Endodermal cell (in vitro differentiated cells): ENCODE results near the gene VCAM1. TPM values are rescaled to one million over a fixed set of nuclear protein-coding genes. Genes with fewer than 3 reads are reported as not detected.

Source experiments
- DNase-seq: peaks from one replicate; pipeline ENCODE4 v3.0.0-alpha.2; 2017
- H3K27ac ChIP-seq: 2 replicates; pipeline ENCODE4 v1.5.1; 2013; ENCODE audit warnings: mild to moderate bottlenecking, low read depth, low read length, moderate library complexity
- H3K27me3 ChIP-seq: 2 replicates; pipeline ENCODE4 v1.6.1; 2013; ENCODE audit warnings: mild to moderate bottlenecking, low read length, moderate library complexity; ENCODE audit not compliant: insufficient read depth, control insufficient read depth, poor library complexity, severe bottlenecking
- H3K36me3 ChIP-seq: 2 replicates; pipeline ENCODE4 v1.7.0; 2013; ENCODE audit warnings: mild to moderate bottlenecking, low read length, moderate library complexity; ENCODE audit not compliant: control insufficient read depth, insufficient read depth
- H3K4me1 ChIP-seq: one replicate; pipeline ENCODE4 v1.7.0; 2013; ENCODE audit warnings: low read length; ENCODE audit not compliant: control insufficient read depth, insufficient read depth
- H3K4me3 ChIP-seq: 2 replicates; pipeline ENCODE4 v1.5.1; 2013; ENCODE audit warnings: mild to moderate bottlenecking, low read length, moderate library complexity
- H3K9ac ChIP-seq: 2 replicates; pipeline ENCODE4 v1.6.1; 2013; ENCODE audit warnings: mild to moderate bottlenecking, low read length, moderate library complexity; ENCODE audit not compliant: poor library complexity, severe bottlenecking; ENCODE audit errors: extremely low read depth
- H3K9me3 ChIP-seq: 2 replicates; pipeline ENCODE4 v1.6.1; 2013; ENCODE audit warnings: mild to moderate bottlenecking, low read length, moderate library complexity; ENCODE audit not compliant: control insufficient read depth
- H3K27ac Mint-ChIP-seq: 2 replicates; pipeline ENCODE4 v1.8.0; 2020; ENCODE audit warnings: mixed read lengths
- H3K27me3 Mint-ChIP-seq: 2 replicates; pipeline ENCODE4 v1.8.0; 2021; ENCODE audit warnings: mild to moderate bottlenecking, mixed read lengths; ENCODE audit not compliant: insufficient read depth
- H3K36me3 Mint-ChIP-seq: 2 replicates; pipeline ENCODE4 v1.8.0; 2020; ENCODE audit warnings: low read depth, mixed read lengths
- H3K4me1 Mint-ChIP-seq: 2 replicates; pipeline ENCODE4 v1.8.0; 2020; ENCODE audit warnings: mixed read lengths
- H3K4me3 Mint-ChIP-seq: 2 replicates; pipeline ENCODE4 v1.8.0; 2020; ENCODE audit warnings: mild to moderate bottlenecking, moderate library complexity, mixed read lengths
- H3K9me3 Mint-ChIP-seq: 2 replicates; pipeline ENCODE4 v1.8.0; 2020; ENCODE audit warnings: mild to moderate bottlenecking, mixed read lengths
- WGBS, 2 experiments: methylation state at CpG; one replicate each; pipeline versions ENCODE4 v1.1.5 to v1.1.7; 2013; ENCODE audit warnings: missing lambda C conversion rate in 2 of 2, mixed read lengths in 1 of 2; ENCODE audit not compliant: insufficient coverage in 1 of 2, insufficient read length in 1 of 2; 5-methylcytosine and 5-hydroxymethylcytosine counted together
- total RNA-seq, 2 donors: library from RNA; stranded (reverse); fragmentation: NEBNext Ultra II Directional in 1 of 2; extraction: Animal tissue kit (Norgen Biotek cat#: 25700) in 1 of 2; gene quantifications; 2 replicates in 1 of 2; 3 replicates in 1 of 2; pipeline ENCODE4 v1.2.1, GENCODE V29; 2021
- TF ChIP-seq, protein P1 (sequence below): fragments of 200-600 bp; sonication (generic); conservative IDR thresholded peaks from 2 replicates; pipeline ENCODE4 v1.5.0; 2021; ENCODE audit warnings: antibody characterized with exemption, mild to moderate bottlenecking

VCAM1 gene
- total RNA-seq, 2 donors from 2014 or later, result 1.4 to 1.7 TPM

GRCh38 chr1:100752791-100753190 is 33.2 kb downstream of the VCAM1 start:
- Histone ChIP-seq H3K27me3 (no peaks in the 10 kb centered on the region), H3K4me1 (no peaks in the 10 kb centered on the region), H3K36me3 (no peaks in the 10 kb centered on the region), H3K27ac (no peak overlapping the region), H3K9me3 (no peaks in the 10 kb centered on the region), H3K9ac (no peak overlapping the region), H3K4me3 (no peak overlapping the region)
- TF ChIP-seq, protein P1, sequence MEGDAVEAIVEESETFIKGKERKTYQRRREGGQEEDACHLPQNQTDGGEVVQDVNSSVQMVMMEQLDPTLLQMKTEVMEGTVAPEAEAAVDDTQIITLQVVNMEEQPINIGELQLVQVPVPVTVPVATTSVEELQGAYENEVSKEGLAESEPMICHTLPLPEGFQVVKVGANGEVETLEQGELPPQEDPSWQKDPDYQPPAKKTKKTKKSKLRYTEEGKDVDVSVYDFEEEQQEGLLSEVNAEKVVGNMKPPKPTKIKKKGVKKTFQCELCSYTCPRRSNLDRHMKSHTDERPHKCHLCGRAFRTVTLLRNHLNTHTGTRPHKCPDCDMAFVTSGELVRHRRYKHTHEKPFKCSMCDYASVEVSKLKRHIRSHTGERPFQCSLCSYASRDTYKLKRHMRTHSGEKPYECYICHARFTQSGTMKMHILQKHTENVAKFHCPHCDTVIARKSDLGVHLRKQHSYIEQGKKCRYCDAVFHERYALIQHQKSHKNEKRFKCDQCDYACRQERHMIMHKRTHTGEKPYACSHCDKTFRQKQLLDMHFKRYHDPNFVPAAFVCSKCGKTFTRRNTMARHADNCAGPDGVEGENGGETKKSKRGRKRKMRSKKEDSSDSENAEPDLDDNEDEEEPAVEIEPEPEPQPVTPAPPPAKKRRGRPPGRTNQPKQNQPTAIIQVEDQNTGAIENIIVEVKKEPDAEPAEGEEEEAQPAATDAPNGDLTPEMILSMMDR, result no peak
- Mint-ChIP-seq H3K27me3 (no peaks in the 10 kb centered on the region), H3K27ac (no peak overlapping the region), H3K4me1 (no peaks in the 10 kb centered on the region), H3K36me3 (no peaks in the 10 kb centered on the region), H3K9me3 (no peaks in the 10 kb centered on the region), H3K4me3 (no peak overlapping the region)
- WGBS, 2 experiments, result 95 to 100% methylated on average over 2 to 5 of the region's 5 CpGs
- no peak for DNase-seq

- Mint-ChIP-seq H3K4me3 (no peak overlapping the region), H3K36me3 (no peaks in the 10 kb centered on the region), H3K4me1 (no peaks in the 10 kb centered on the region), H3K27me3 (no peaks in the 10 kb centered on the region), H3K9me3 (no peaks in the 10 kb centered on the region), H3K27ac (no peak overlapping the region)
- no peak overlapping the region for H3K4me3 ChIP-seq
- H3K27me3 ChIP-seq, result no peaks in the 10 kb centered on the region
- H3K9ac ChIP-seq, result no peak overlapping the region
- no peak overlapping the region for H3K27ac ChIP-seq
- no peaks in the 10 kb centered on the region for H3K4me1 ChIP-seq
- 98 to 100% methylated on average over 2 to 4 of the region's 4 CpGs for WGBS, 2 experiments
- DNase-seq, result no peak
- no peaks in the 10 kb centered on the region for H3K36me3 ChIP-seq
- TF ChIP-seq, protein P1, result no peak
- H3K9me3 ChIP-seq, result no peaks in the 10 kb centered on the region
Observed at GRCh38 chr1:100757946-100758345, 38.4 kb downstream of the VCAM1 start.

DNA sequence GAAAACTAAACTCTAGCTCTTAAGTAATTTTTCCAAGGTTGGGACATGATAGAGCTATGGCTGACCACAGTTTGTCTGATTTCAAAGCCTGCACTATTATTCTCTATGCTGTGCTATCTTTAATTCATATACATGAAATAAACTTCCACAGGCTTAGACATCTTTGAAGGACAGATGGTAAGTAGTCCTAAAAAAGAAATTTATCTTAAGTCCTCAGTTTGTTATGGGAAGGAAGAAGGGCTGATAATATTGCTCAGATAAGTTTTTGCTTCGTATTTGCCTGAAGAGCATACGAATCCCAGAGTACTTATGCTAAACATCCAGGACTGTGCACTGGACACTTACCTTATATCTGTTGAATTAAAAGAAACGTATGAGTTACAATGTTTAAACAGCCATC is 39.6 kb downstream of the VCAM1 start:
- TF ChIP-seq, protein P1, result no peak
- Mint-ChIP-seq H3K27me3 (no peaks in the 10 kb centered on the region), H3K4me3 (no peak overlapping the region), H3K4me1 (no peaks in the 10 kb centered on the region), H3K36me3 (no peaks in the 10 kb centered on the region), H3K9me3 (no peaks in the 10 kb centered on the region), H3K27ac (no peak overlapping the region)
- Histone ChIP-seq H3K27ac (no peak overlapping the region), H3K4me3 (no peak overlapping the region), H3K9me3 (no peaks in the 10 kb centered on the region), H3K27me3 (no peaks in the 10 kb centered on the region), H3K9ac (no peak overlapping the region), H3K4me1 (no peaks in the 10 kb centered on the region), H3K36me3 (no peaks in the 10 kb centered on the region)
- no peak for DNase-seq
- WGBS, 2 experiments, result 94 to 95% methylated on average over 3 of the region's 3 CpGs
